ENCODE results near the gene KIF4A. TPM values are rescaled to one million over a fixed set of nuclear protein-coding genes. Genes with fewer than 3 reads are reported as not detected.
"Not testable (repeated sequence)": the region's sequence is repeated elsewhere in the genome, so short reads cannot be mapped to it uniquely, and the experiment has no call there.

Gene KIF4A
- total RNA-seq, 4 donors from 2014 or later: 0.59 TPM; not detected in 3

DNA sequence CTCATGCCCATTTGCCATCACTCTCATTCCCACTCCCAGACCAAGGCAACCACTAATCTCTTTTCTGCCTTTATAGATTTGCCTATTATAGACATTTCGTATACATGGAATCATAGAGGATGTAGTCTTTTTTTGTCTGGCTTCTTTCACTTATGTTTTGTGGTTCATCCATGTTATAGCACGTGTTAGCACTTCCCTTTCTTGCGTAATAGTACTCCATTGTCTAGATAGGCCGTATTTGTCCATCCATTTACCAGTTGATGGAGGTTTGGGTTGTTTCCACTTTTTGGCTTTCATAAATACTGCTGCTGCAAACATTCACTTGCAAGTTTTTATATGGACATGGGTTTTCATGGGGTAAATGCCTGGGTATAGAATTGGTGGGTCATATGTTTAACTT, 48.4 kb downstream of the KIF4A start:
- H3K27ac ChIP-seq: no peak overlapping the region
- TF ChIP-seq CTCF (IDR thresholded peaks at IDR 0.05): no peak
- no peak for TF ChIP-seq EP300 (IDR thresholded peaks at IDR 0.05)
- no peak for TF ChIP-seq POLR2A (IDR thresholded peaks at IDR 0.05)

DNA sequence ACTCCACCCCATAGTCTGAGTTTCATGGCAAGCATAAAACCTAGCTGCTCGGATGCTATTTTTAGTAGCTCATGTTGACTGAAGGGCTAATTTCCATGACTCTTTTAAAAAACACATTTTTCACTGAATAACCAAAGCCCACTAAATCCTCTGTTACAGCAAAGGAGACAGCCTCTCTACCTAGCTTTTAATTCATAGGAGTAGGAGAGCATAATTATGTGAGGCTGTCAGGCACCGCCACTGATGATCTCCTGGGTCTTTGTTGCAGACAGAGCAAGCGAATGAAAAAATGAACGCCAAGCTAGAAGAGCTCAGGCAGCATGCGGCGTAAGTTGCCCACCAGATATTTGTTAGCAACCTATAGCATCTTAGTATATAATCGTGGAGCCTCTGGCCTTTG, 53.5 kb downstream of the KIF4A start:
- peaks cover 0 to 3% of the 10 kb centered on the region in 2 donors for H3K27me3 ChIP-seq
- no peak overlapping the region for H3K4me3 ChIP-seq
- TF ChIP-seq CTCF (IDR thresholded peaks at IDR 0.05) (no peak), POLR2A (IDR thresholded peaks at IDR 0.05) (no peak), EP300 (IDR thresholded peaks at IDR 0.05) (no peak)
- DNase-seq (ENCODE audit: low spot score in 2 of 2): no peak
- no peaks in the 10 kb centered on the region for H3K9me3 ChIP-seq
- no peak overlapping the region for H3K27ac ChIP-seq
- 87 to 95% methylated on average over 7 of the region's 7 CpGs for WGBS, 2 donors
- H3K4me1 ChIP-seq: no peaks in the 10 kb centered on the region
- H3K36me3 ChIP-seq: no peaks in the 10 kb centered on the region

More for the DNA sequence above, 48.4 kb downstream of the KIF4A start:
- Histone ChIP-seq H3K36me3 (no peaks in the 10 kb centered on the region), H3K9me3 (no peaks in the 10 kb centered on the region), H3K4me1 (no peaks in the 10 kb centered on the region), H3K4me3 (no peak overlapping the region), H3K27me3 (peaks cover 0 to 3% of the 10 kb centered on the region in 2 donors)
- WGBS, 2 donors: 81 to 96% methylated on average over 4 of the region's 4 CpGs
- DNase-seq (ENCODE audit: low spot score in 2 of 2): peak in 1 of 2 donors; percentile 4

DNA sequence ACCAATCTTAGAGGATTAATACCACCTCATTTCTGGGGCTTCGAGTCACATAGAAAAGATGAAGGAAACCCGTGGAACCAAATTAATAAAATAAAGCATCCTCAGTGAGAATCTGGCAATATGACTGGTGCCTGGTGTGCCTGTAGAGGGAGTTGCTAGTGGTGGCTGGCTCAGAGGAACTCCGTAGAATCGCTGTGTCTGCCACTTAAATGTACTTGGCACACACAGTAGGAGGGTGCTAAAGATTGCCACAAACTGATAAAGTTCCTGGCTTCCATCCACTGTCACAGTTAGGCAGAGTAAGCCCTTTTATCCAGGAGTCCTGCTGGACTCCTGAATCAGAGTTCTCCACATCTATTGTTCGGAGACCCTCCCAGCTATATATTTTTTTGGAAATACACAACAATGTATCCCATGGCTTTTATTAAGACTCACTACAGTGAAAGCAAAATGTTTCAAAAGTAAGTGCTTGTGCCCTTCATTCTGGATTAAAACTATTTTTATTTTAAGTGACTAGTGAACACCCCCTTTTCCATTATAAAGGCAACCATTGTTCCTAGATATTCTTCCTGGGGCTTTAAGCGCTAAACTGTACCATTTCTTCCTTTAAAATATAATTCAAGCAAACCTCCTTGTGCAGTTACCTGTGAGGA, 56.6 kb downstream of the KIF4A start:
- no peaks in the 10 kb centered on the region for H3K9me3 ChIP-seq
- H3K27ac ChIP-seq: no peak overlapping the region
- DNase-seq (ENCODE audit: low spot score in 2 of 2): no peak
- no peaks in the 10 kb centered on the region for H3K4me1 ChIP-seq
- no peak overlapping the region for H3K4me3 ChIP-seq
- WGBS, 2 donors: 84 to 94% methylated on average over 6 of the region's 6 CpGs
- peaks cover 0 to 3% of the 10 kb centered on the region in 2 donors for H3K27me3 ChIP-seq
- TF ChIP-seq CTCF (IDR thresholded peaks at IDR 0.05): no peak
- no peak for TF ChIP-seq EP300 (IDR thresholded peaks at IDR 0.05)
- TF ChIP-seq POLR2A (IDR thresholded peaks at IDR 0.05): no peak
- H3K36me3 ChIP-seq: no peaks in the 10 kb centered on the region

DNA sequence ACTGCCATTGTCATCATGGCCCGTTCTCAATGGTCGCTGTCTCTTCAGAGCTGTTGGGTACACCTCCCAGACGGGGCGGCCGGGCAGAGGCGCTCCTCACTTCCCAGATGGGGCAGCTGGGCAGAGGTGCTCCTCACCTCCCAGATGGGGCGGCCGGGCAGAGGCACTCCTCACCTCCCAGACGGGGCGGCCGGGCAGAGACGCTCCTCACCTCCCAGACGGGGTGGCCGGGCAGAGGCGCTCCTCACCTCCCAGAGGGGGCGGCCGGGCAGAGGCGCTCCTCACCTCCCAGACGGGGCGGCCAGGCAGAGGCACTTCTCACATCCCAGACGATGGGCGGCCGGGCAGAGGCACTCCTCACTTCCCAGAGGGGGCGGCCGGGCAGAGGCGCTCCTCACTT, 58.9 kb downstream of the KIF4A start:
- not testable (repeated sequence) for H3K36me3 ChIP-seq; H3K27me3 ChIP-seq; H3K27ac ChIP-seq; H3K9me3 ChIP-seq; DNase-seq (ENCODE audit: low spot score in 2 of 2); H3K4me3 ChIP-seq; H3K4me1 ChIP-seq
- WGBS, 2 donors: 95 to 97% methylated on average over 19 to 23 of the region's 26 CpGs

DNA sequence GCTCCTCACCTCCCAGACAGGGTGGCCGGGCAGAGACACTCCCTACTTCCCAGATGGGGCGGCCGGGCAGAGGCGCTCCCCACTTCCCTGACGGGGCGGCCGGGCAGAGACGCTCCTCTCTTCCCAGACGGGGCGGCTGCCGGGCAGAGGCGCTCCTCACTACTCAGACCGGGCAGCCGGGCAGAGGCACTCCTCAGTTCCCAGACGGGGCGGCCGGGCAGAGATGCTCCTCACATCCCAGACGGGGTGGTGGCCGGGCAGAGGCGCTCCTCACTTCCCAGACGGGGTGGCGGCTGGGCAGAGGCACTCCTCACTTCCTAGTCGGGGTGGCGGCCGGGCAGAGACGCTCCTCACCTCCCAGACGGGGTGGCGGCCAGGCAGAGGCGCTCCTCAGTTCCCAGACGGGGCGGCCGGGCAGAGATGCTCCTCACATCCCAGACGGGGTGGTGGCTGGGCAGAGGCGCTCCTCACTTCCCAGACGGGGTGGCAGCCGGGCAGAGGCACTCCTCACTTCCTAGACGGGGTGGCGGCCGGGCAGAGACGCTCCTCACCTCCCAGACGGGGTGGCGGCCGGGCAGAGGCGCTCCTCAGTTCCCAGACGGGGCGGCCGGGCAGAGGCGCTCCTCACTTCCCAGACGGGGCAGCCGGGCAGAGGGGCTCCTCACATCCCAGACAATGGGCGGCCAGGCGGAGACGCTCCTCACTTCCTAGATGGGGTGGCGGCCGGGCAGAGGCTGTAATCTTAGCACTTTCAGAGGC, 59.6 kb downstream of the KIF4A start:
- H3K4me1 ChIP-seq; H3K4me3 ChIP-seq; H3K27ac ChIP-seq; H3K9me3 ChIP-seq; DNase-seq (ENCODE audit: low spot score in 2 of 2); H3K36me3 ChIP-seq; H3K27me3 ChIP-seq: not testable (repeated sequence)
- 94 to 96% methylated on average over 10 to 38 of the region's 55 CpGs for WGBS, 2 donors

DNA sequence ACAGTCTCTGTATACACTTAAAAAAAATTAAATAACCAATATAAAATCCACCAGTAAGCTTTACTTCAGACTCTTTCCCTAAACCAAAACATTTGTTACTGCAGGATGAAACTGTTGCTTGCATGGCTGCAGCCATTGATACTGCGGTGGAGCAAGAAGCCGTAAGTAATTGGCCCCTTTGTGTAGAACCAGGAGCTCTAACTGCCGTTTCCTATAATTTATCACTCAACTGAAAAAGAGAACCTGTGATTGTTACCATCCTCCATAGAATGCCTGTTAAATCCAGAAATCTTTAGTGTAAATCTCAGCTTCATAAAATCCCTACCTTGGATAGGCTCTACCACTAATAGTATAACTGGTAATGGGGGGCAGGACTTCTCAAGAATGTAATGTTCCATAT, 62.6 kb downstream of the KIF4A start:
- Histone ChIP-seq H3K27ac (no peak overlapping the region), H3K27me3 (no peaks in the 10 kb centered on the region), H3K4me1 (no peaks in the 10 kb centered on the region), H3K9me3 (no peaks in the 10 kb centered on the region), H3K36me3 (no peaks in the 10 kb centered on the region), H3K4me3 (no peak overlapping the region)
- no peak for DNase-seq (ENCODE audit: low spot score in 2 of 2)
- TF ChIP-seq CTCF (IDR thresholded peaks at IDR 0.05) (no peak), POLR2A (IDR thresholded peaks at IDR 0.05) (no peak), EP300 (IDR thresholded peaks at IDR 0.05) (no peak)
- 53 to 80% methylated on average over 3 of the region's 3 CpGs for WGBS, 2 donors

Data from tibial nerve (tissue), 4 donors.